HEK293 (cell line): ENCODE measurements around the gene MGME1.

Source experiments
- CTCF ChIP-seq: fragments of 450-650 bp; formaldehyde crosslinking; IDR thresholded peaks from 2 replicates; pipeline ENCODE4 v1.5.1; 2016; ENCODE audit warnings: missing biosample characterization, missing genetic modification characterization
- HIC1 ChIP-seq: fragments of 450-650 bp; formaldehyde crosslinking; IDR thresholded peaks from 2 replicates; pipeline ENCODE4 v1.5.1; 2016; ENCODE audit warnings: missing biosample characterization, missing genetic modification characterization
- HOXA7 ChIP-seq: sonication (generic); formaldehyde crosslinking; IDR thresholded peaks from 2 replicates; pipeline ENCODE4 v1.8.1; 2022; ENCODE audit warnings: missing genetic modification reagents, borderline replicate concordance
- PBX3 ChIP-seq: sonication (generic); formaldehyde crosslinking; IDR thresholded peaks from 2 replicates; pipeline ENCODE4 v1.8.1; 2022; ENCODE audit warnings: mild to moderate bottlenecking, moderate library complexity, missing genetic modification reagents
- PRDM4 ChIP-seq: fragments of 450-650 bp; formaldehyde crosslinking; IDR thresholded peaks from 2 replicates; pipeline ENCODE4 v1.5.1; 2017; ENCODE audit warnings: missing biosample characterization, missing genetic modification characterization
- REST ChIP-seq: fragments of 450-650 bp; formaldehyde crosslinking; IDR thresholded peaks from 2 replicates; pipeline ENCODE4 v1.5.1; 2016; ENCODE audit warnings: missing biosample characterization, missing genetic modification characterization
- ZBTB49 ChIP-seq: fragments of 450-650 bp; formaldehyde crosslinking; IDR thresholded peaks from 2 replicates; pipeline ENCODE4 v1.5.1; 2016; ENCODE audit warnings: missing biosample characterization, missing genetic modification characterization, low read depth
- ZNF274 ChIP-seq, 2 experiments: fragments of 200-500 bp in 1 of 2; fragments of 450-650 bp in 1 of 2; sonication (Bioruptor generic) in 1 of 2; formaldehyde crosslinking in 1 of 2; IDR thresholded peaks; 2 replicates each; pipeline versions ENCODE4 v1.5.1 to v1.6.1; 2014 to 2016; ENCODE audit warnings: borderline replicate concordance in 1 of 2, inconsistent platforms in 1 of 2, low read length in 1 of 2, missing biosample characterization in 1 of 2, missing genetic modification characterization in 1 of 2
- ZNF549 ChIP-seq: fragments of 450-650 bp; IDR thresholded peaks from 2 replicates; pipeline ENCODE4 v1.5.1; 2018; ENCODE audit warnings: missing biosample characterization, missing genetic modification characterization, mild to moderate bottlenecking, inconsistent platforms, moderate library complexity

- TF ChIP-seq HIC1 (tag by site-specific recombination) (no peak), CTCF (tag by site-specific recombination) (no peak), ZNF549 (tag by site-specific recombination) (no peak), PBX3 (CRISPR knock-in tag) (no peak), ZNF274 (IDR thresholded peaks at IDR 0.05; ENCODE audit: low read length) (no peak), ZNF274 (tag by site-specific recombination; IDR thresholded peaks at IDR 0.05; ENCODE audit: borderline replicate concordance) (no peak), REST (no peak), ZBTB49 (tag by site-specific recombination) (no peak), HOXA7 (CRISPR knock-in tag) (no peak), PRDM4 (no peak)
These were observed 43.3 kb downstream of the MGME1 start for GRCh38 chr20:18011951-18012645.
